BE2C (cell line): ENCODE results near the gene JSRP1.

ENCODE experiments used
- DNase-seq: peaks from one replicate; pipeline ENCODE4 v3.0.0-alpha.2; 2020
- H3K27me3 ChIP-seq: fragments of 250-450 bp; sonication (Bioruptor Pico); 2 replicates; pipeline ENCODE4 v1.5.1; 2020; ENCODE audit warnings: mild to moderate bottlenecking
- H3K36me3 ChIP-seq: fragments of 250-450 bp; sonication (Bioruptor Pico); 2 replicates; pipeline ENCODE4 v1.5.1; 2020; ENCODE audit warnings: mild to moderate bottlenecking
- H3K4me1 ChIP-seq: fragments of 250-450 bp; sonication (Bioruptor Pico); 2 replicates; pipeline ENCODE4 v1.5.1; 2020
- H3K4me3 ChIP-seq: 2 replicates; pipeline ENCODE4 v1.5.1; 2011; ENCODE audit warnings: low read depth, low read length
- H3K9me3 ChIP-seq: fragments of 250-450 bp; sonication (Bioruptor Pico); 2 replicates; pipeline ENCODE4 v1.5.1; 2020
- TF ChIP-seq, protein P1 (sequence below): IDR thresholded peaks from 2 replicates; pipeline ENCODE4 v1.5.1; 2012; ENCODE audit warnings: mild to moderate bottlenecking, low read depth, low read length

JSRP1 gene

GRCh38 chr19:2235381-2236063 is 20.7 kb downstream of the JSRP1 start:
- H3K4me1 ChIP-seq: peaks cover 6% of the 10 kb centered on the region
- peak overlapping the region; percentile 88 for H3K4me3 ChIP-seq
- DNase-seq: no peak
- no peaks in the 10 kb centered on the region for H3K27me3 ChIP-seq
- peaks cover 53% of the 10 kb centered on the region for H3K36me3 ChIP-seq
- TF ChIP-seq, protein P1, sequence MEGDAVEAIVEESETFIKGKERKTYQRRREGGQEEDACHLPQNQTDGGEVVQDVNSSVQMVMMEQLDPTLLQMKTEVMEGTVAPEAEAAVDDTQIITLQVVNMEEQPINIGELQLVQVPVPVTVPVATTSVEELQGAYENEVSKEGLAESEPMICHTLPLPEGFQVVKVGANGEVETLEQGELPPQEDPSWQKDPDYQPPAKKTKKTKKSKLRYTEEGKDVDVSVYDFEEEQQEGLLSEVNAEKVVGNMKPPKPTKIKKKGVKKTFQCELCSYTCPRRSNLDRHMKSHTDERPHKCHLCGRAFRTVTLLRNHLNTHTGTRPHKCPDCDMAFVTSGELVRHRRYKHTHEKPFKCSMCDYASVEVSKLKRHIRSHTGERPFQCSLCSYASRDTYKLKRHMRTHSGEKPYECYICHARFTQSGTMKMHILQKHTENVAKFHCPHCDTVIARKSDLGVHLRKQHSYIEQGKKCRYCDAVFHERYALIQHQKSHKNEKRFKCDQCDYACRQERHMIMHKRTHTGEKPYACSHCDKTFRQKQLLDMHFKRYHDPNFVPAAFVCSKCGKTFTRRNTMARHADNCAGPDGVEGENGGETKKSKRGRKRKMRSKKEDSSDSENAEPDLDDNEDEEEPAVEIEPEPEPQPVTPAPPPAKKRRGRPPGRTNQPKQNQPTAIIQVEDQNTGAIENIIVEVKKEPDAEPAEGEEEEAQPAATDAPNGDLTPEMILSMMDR: no peak
- no peaks in the 10 kb centered on the region for H3K9me3 ChIP-seq

GRCh38 chr19:2234996-2235380 is 21.2 kb downstream of the JSRP1 start:
- TF ChIP-seq, protein P1: no peak
- peaks cover 54% of the 10 kb centered on the region for H3K36me3 ChIP-seq
- peaks cover 6% of the 10 kb centered on the region for H3K4me1 ChIP-seq
- H3K4me3 ChIP-seq: peak overlapping the region; percentile 88
- H3K27me3 ChIP-seq: no peaks in the 10 kb centered on the region
- no peak for DNase-seq
- H3K9me3 ChIP-seq: no peaks in the 10 kb centered on the region

- H3K4me3 ChIP-seq: no peak overlapping the region
- H3K27me3 ChIP-seq: no peaks in the 10 kb centered on the region
- peaks cover 6% of the 10 kb centered on the region; the same call in 1 of the 2 replicates for H3K4me1 ChIP-seq
- no peak for DNase-seq
- peaks cover 65% of the 10 kb centered on the region for H3K36me3 ChIP-seq
- TF ChIP-seq, protein P1: no peak
- H3K9me3 ChIP-seq: no peaks in the 10 kb centered on the region
Observed at GRCh38 chr19:2233601-2234280, 22.5 kb downstream of the JSRP1 start.

GRCh38 chr19:2232286-2233151 is 23.7 kb downstream of the JSRP1 start:
- TF ChIP-seq, protein P1: no peak
- H3K27me3 ChIP-seq: no peaks in the 10 kb centered on the region
- peaks cover 63% of the 10 kb centered on the region for H3K36me3 ChIP-seq
- peaks cover 6% of the 10 kb centered on the region; the same call in 1 of the 2 replicates for H3K4me1 ChIP-seq
- H3K9me3 ChIP-seq: no peaks in the 10 kb centered on the region
- DNase-seq: no peak
- no peak overlapping the region for H3K4me3 ChIP-seq

- peak; percentile 74 for DNase-seq
- peaks cover 66% of the 10 kb centered on the region for H3K36me3 ChIP-seq
Observed at GRCh38 chr19:2231621-2232221, 24.5 kb downstream of the JSRP1 start.

More at GRCh38 chr19:2231621-2232221, 24.5 kb downstream of the JSRP1 start:
- no peaks in the 10 kb centered on the region for H3K9me3 ChIP-seq
- H3K27me3 ChIP-seq: no peaks in the 10 kb centered on the region
- peaks cover 6% of the 10 kb centered on the region; the same call in 1 of the 2 replicates for H3K4me1 ChIP-seq
- H3K4me3 ChIP-seq: no peak overlapping the region
- TF ChIP-seq, protein P1: peak; percentile 55
